SH-SY5Y (cell line): ENCODE measurements around the gene PTPRM.

Source experiments
- GATA2 ChIP-seq: IDR thresholded peaks from 2 replicates; pipeline ENCODE4 v1.6.1; 2011; ENCODE audit warnings: mild to moderate bottlenecking, low read depth, low read length
- GATA3 ChIP-seq: IDR thresholded peaks from 2 replicates; pipeline ENCODE4 v1.6.1; 2011; ENCODE audit warnings: low read depth, mild to moderate bottlenecking, low read length, moderate library complexity

Gene PTPRM

DNA sequence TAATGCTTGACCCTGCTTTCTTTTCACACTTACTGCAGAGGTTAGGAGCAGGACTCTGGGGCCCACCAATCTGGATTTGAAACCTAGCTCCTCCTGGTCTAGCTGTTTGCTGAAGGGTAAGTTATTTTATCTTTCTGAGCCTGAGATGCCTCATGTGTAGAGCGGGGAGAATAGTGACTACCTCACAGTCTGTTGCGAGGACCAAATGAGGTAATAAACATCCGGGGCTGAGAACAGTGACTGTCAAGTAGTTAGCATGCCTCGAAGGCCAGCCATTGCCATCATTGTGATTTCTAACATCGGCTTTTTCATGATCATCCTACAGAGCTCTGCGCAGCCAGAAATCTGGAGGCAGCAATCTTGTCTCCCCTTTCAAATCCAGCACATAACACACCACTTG is 32.9 kb downstream of the PTPRM start:
- no peak for TF ChIP-seq GATA2
- no peak for TF ChIP-seq GATA3

DNA sequence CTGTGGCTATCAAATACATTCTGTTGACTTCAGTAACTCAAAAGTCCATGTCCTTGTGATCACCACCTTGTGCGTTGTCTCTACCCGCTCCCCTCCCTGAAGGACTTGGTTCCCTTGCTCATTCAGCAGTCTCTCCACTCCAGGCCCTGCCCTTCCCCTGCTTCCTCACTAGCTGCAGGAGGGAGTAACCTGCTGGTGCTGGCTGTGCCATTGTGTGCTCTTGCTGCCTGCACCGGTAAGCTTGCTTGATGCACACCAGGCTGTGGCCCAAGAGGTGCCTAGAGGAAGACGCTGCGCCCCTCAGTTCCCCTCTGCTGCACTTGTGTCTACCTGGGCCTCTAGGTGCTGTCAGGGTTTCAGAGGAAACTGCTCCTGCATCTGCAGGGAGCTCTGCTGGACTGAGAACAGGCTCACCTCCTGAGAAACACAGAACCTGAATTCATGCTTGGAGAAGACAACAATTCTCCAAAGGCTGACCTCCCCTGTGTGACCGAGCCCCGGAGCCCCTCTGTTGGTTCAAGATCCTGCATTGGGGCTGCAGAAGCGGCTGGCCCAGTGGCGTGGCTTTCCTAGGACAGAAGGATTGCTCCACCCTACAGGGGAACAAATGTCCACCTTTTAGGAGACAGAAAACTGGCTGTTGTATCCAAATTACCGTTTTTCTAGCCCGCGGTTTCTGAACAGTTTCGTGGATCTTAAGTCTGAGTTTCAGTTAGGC is 33.6 kb downstream of the PTPRM start:
- TF ChIP-seq GATA3 = no peak
- no peak for TF ChIP-seq GATA2

DNA sequence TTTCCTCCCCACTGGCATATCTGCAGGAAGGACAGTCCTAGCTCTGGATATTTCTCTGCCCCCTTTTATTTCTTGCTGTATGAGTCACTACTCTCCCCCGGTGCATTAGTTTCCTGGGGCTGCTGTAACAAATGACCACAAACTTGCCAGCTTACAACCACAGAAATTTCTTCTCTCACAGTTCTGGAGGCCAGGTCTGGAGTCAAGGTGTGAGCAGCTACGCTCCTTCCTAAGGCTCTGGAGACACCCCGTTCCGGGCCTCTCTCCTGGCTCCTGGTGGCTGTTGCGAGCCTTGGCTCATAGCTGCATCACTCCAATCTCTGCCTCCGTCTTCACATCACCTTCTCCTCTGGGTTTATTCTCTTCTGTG is 34.1 kb downstream of the PTPRM start:
- no peak for TF ChIP-seq GATA3
- no peak for TF ChIP-seq GATA2

DNA sequence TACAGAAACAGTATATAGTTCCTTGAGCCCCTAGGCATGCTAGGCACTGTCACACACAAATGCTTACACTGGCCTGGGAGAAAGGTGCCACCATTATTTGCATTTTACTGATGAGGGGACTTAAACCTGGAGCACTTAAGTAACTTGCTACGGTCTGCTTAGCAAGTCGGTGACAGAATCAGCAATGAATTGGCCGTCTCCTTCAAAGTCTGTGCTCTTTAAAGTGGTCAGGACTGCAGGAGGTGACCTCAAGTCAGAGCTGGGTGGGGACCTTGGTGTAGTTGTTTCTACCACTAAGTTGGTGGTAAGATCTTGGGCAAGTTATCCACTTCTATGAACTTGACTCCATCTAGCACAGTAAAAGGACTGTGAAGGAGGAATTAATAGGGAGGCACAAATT is 34.8 kb downstream of the PTPRM start:
- TF ChIP-seq GATA2 = no peak
- TF ChIP-seq GATA3 = no peak

DNA sequence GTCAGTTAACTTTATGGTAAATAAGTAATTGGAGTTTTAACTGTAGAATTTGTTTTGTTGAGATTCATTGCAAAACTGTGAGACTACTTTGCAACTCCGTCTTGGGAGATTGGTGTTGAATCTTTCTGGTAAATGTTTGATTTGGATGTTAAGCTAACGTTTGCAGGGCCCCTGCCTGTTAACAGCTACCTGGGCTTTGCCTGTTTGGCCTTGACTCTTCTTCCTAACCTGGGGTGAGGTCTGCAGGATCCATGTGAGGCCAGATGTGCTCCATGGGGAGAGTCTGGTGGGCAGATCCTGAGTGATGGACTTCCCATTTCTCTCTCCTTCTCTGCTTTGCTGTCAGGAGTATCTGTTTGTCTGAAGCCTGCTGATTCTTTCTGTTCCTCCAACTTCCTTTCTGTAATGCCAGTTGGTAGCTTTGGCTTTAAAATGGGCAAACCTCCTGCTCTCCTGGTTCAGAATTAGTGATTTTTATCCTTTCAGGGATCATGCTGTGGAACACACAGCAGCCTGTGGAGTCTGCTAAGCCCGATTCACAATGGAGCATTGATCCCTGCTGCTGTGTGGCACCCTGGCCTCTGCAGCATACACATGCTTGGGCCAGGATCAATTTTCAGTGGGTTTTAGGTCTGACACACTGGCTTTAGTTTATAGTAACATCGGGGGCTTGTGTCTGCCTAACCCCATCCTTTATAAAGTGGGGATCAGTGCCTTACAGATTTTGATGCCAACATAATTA is 36.3 kb downstream of the PTPRM start:
- TF ChIP-seq GATA2 (no peak), GATA3 (no peak)

DNA sequence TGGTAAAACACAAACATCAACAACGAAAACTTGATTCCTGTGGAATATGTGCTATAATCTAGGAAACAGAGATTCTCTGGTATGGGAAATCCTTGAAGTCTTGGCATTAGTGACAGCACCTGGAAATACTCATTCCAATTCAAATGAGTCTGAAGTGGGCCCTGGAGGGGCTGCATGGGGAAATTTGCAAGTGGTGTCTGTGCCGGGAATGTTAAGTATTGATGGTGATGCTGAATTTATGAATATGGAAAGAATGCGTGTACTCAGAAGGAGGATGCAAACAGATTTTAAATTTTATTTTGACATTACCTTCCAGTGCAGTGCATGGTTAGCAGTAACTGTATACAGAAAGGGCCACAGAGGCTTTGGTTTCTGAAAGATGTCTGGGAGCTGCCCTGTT is 37.2 kb downstream of the PTPRM start:
- no peak for TF ChIP-seq GATA3
- TF ChIP-seq GATA2 = no peak

DNA sequence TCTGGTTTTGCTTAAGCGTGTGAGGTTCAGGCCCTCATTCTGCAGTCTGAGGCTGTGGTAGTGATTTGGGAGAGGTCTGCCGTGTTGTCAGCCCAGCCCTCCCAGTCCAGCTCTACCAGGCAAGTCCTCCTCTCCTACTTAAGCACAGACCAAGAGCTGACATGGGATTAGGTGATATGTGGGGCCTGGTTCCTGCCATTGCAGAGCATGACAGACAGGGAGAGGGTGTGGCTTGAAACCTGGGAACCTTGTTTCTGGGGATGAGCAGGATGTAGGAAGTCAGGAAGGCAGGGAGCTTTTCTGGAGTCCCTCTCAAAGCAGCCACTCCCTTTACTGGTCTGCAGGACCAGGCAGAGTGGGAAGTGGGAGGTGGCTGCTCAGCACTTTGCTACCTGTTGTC is 38.6 kb downstream of the PTPRM start:
- TF ChIP-seq GATA3 (no peak), GATA2 (no peak)

DNA sequence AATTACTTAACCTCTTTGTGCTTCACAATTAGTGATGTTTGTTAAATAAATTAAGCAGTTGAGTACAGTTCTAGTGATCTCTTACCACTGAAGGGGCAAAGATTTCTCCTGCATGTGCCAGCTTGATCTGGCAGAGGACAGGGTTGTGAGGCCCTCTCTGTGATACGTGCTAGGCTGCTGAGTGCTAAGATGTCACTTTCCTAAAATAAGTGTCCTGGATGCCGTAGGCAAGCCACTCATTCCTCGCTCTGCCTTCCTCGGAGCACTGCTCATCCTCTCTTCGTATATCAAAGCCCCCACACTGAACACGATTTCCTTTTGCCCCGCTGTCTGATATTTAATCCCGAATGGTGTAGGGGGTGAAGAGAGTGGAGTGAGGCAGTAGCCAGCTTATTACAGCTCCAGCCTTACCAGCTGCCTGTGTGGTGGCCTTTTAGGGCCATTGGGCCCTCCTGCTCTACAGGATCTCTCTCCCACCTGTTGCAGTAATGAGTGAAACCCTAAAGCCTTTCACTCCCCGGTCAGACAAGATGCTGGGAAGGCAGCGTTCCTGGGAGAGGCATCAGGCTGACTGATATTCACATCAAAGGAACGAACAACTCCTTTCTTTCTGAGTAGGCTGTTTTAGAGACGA is 40.5 kb downstream of the PTPRM start:
- TF ChIP-seq GATA2 (no peak), GATA3 (no peak)

DNA sequence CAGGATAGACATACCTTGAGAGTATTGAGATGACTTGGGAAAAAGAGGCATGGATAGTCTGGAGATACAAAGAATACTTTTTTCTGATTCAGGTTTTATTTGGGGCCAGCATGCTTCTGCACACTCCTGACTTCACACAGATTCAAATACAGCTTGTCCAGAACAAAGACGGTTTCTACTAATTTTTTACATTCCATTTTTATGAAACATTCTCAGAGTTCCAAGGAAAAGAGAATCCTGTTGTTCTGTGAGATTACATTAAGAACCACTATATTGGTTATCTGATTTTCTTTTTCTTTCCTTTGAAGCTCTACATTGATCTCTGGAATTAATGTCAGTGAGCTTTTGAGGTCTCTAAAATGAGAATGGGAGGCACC is 41.0 kb downstream of the PTPRM start:
- TF ChIP-seq GATA3 = no peak
- TF ChIP-seq GATA2 = no peak

DNA sequence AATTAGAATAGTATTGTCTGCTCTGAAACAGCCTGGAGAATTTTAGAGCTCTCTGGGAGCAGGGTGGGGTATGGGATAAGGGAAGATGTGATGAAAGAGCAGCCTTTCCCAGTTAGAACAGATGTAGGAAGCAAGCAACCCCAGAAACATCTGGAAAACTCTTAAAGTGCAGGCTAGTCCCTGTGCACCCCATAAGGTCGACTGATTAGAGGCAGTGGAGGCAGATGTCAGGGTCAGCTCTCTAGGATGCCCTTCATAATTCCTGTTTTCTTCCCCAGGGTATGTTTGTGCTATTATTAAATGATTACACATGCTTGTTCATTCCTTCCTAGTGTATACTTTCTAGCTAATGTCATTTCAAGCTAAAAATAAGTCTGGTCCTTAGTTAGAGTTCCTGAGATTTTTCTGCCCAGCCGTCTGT is 41.7 kb downstream of the PTPRM start:
- TF ChIP-seq GATA2 (no peak), GATA3 (no peak)

DNA sequence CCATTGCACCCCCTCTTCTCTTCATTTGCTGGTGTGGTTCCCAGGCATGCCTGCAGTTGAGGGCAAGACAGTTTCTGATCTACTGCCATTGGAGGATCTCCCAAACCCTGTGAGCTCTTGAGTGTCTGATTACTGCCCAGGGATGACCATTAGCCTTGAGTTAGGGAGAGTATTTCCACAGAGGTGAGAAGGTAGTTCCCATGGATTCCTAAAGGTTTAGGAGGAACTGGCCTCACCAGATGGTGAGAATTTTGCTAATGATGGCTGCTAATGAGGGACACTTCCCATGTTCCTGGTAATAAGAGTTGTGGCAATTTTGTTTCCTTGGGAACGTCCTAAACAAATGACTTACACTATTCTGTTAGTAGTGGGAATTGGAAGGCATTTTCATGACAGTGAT is 42.5 kb downstream of the PTPRM start:
- no peak for TF ChIP-seq GATA3
- TF ChIP-seq GATA2 = no peak

DNA sequence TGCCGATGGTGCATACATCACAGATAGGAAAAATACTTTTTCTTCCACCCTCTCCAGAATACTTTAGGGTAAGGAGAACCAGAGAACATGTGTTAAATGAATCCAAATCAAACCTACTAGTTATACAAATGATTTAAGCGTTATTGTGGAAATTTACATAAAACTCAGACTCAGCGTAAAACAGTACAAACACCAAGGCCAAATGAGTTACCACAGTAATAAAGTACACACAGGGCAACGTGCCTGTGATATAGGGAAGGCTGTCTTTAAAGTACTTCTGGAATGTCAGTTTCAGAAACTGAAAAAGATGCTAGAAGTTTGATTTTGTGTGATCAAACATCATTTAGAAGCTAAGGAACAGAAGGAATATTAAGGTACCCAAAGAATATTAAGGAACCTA is 46.9 kb downstream of the PTPRM start:
- TF ChIP-seq GATA2 (no peak), GATA3 (no peak)

DNA sequence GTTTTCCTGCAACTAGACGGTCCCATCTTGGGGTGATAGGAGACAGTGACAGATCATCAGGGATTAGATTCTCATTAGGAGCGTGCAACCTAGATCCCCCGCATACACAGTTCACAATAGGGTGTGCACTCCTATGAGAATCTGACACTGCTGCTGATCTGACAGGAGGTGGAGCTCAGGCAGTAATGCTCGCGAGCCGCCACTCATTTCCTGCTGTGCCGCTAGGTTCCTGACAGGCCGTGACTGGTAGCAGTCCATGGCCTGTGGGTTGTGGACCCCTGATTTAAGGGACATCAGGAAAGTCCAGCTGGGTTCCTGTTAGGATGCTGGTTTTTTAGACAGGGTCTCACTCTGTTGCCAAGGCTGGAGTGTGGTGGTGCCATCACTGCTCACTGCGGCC is 48.7 kb downstream of the PTPRM start:
- no peak for TF ChIP-seq GATA3
- no peak for TF ChIP-seq GATA2

DNA sequence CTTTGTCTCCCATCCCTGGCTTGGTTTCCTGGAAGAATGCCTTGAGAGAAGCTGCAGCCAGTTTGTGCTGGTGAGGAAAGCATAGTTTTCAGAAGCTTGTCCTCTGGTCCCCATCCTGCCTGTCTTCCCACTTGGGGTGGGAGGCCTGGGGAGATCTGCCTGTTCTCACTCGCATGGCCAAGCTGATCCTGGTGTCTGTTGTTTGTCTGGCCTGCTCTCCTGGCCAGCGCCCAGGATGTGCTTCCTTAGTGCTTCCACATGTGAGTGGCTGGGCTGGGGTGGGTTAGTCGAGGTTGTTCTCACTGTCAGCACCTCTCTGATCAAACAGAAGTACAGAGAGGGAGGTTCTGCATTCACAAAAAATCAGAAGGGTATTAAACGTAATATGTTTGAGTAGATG is 49.5 kb downstream of the PTPRM start:
- no peak for TF ChIP-seq GATA3
- TF ChIP-seq GATA2 = no peak

DNA sequence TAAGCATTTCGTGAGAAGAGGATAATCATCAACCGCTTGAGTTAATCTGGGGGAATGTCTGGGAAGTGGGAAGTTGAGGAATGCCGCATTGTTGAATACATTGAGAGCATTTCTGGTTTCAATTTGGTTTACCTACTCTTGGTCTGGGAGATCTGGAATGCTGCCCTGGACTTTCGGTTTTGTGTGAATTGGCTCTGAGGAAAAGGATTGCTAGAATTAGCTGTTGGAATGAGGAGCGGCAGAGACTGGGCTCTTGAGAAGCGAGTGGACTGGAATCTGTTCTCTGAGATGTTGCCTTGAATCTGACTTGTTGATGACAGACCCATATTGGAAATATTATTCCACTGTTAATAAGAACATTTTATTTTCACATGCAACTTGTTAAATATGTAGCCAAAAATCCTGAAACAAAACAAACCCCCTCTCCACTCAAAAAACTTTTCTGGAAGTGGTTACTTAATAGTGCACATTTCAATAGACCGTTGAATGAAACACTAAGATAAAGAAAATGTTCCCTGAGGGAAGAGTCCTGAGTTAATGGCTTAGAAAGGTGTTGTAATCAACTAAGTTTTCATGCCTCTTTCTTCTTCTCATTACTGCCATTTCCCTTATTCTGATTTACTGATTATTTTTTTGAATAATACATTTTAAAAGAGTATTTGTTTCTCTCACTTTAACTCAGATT is 50.8 kb downstream of the PTPRM start:
- TF ChIP-seq GATA2 = no peak
- no peak for TF ChIP-seq GATA3

DNA sequence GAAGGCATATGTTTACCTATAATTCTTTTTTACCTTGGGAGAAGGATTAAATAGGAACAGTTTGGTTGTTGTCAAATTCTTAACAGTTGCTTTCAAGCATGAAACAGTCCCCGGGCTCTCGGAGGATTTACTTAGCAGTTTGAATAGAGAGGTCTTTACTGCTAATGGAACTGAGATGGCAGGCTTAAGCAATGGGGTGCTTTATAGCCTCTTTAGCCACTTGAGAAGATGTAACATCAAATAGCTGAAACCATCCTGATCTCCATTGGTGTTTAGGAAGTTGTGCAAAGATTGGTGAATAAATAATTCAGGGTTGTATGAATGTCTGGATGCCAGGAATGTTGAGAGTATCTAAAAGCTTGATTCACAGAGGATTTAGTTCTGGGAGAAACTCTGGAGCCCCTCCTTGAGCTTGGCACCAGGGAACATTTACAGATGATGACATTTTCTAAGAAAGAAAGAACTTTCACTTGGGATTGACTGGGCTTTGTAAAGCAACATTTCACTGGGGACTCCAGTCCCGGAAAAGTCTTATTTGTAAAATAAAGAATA is 51.9 kb downstream of the PTPRM start:
- TF ChIP-seq GATA2 (no peak), GATA3 (no peak)

DNA sequence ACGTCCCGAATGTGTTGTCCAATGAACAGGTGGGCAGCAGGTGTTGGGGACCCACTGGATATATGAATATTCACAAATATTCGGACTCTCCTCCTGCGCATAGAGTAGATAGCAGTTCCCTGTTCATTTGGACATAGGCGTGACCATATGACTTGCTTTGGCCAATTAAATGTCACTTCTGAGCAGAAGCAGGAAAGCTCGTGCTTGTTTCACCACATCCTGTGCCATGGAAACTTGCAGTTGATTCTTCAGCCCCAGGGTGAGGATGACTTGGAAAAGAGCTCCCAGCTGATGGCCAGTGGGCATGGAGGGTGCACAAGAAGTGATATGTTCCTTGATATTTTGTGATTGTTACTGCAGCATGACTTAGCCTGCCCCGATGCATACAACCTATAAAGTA is 52.6 kb downstream of the PTPRM start:
- no peak for TF ChIP-seq GATA3
- no peak for TF ChIP-seq GATA2
